Caco-2 (cell line): ENCODE results near the gene TMX4. TPM values are rescaled to one million over a fixed set of nuclear protein-coding genes. Genes with fewer than 3 reads are reported as not detected.
A peak's percentile ranks its signal among the peaks of the same experiment; 100 is the strongest.

Experiments used
- BruUV-seq: library from RNA; stranded (reverse); fragments of 400-500 nt; replicated peaks from 2 replicates; lab custom pipeline; 2021; lab: Mats Ljungman, UMichigan
- CTCF ChIA-PET: fragments of 300-600 bp; sonication (Branson Sonifier 250); formaldehyde crosslinking; loops from one replicate; lab custom pipeline; 2022; ENCODE audit warnings: antibody characterized with exemption; lab: Charles Lee
- POLR2A ChIA-PET: fragments of 300-600 bp; sonication (Branson Sonifier 250); formaldehyde crosslinking; loops from one replicate; lab custom pipeline; 2022; ENCODE audit warnings: antibody characterized with exemption; lab: Charles Lee
- DNase-seq, 2 experiments: peaks; one replicate each; pipeline versions ENCODE4 v3.0.0 to v3.0.0-alpha.2; 2020 to 2022
- H3K27me3 ChIP-seq: replicated peaks from 2 replicates; pipeline ENCODE4 v1.6.0; 2011; ENCODE audit warnings: low read length; ENCODE audit not compliant: control insufficient read depth, insufficient read depth
- H3K36me3 ChIP-seq: 2 replicates; pipeline ENCODE4 v1.5.1; 2011; ENCODE audit warnings: low read length; ENCODE audit not compliant: control insufficient read depth, insufficient read depth
- H3K4me1 ChIP-seq: fragments of 250-450 bp; sonication (Bioruptor Pico); 2 replicates; pipeline ENCODE4 v1.5.1; 2020; ENCODE audit warnings: mild to moderate bottlenecking
- H3K4me3 ChIP-seq: 2 replicates; pipeline ENCODE4 v1.5.1; 2011; ENCODE audit warnings: low read depth, mild to moderate bottlenecking, control low read depth, low read length
- H3K9me3 ChIP-seq: fragments of 250-450 bp; sonication (Bioruptor Pico); 2 replicates; pipeline ENCODE4 v1.5.1; 2020; ENCODE audit warnings: mild to moderate bottlenecking, moderate library complexity
- H3K27ac Mint-ChIP-seq: one replicate; pipeline ENCODE4 v1.8.0; 2022; ENCODE audit warnings: mixed read lengths; ENCODE audit not compliant: unreplicated experiment
- H3K27me3 Mint-ChIP-seq: one replicate; pipeline ENCODE4 v1.8.0; 2022; ENCODE audit warnings: mixed read lengths; ENCODE audit not compliant: insufficient read depth, unreplicated experiment
- H3K36me3 Mint-ChIP-seq: one replicate; pipeline ENCODE4 v1.8.0; 2022; ENCODE audit warnings: mild to moderate bottlenecking, mixed read lengths; ENCODE audit not compliant: insufficient read depth, unreplicated experiment
- H3K4me1 Mint-ChIP-seq: one replicate; pipeline ENCODE4 v1.8.0; 2022; ENCODE audit warnings: low read depth, mixed read lengths; ENCODE audit not compliant: unreplicated experiment
- H3K4me3 Mint-ChIP-seq: one replicate; pipeline ENCODE4 v1.8.0; 2022; ENCODE audit warnings: mild to moderate bottlenecking, moderate library complexity, mixed read lengths; ENCODE audit not compliant: unreplicated experiment
- H3K9me3 Mint-ChIP-seq: one replicate; pipeline ENCODE4 v1.8.0; 2022; ENCODE audit warnings: mixed read lengths; ENCODE audit not compliant: unreplicated experiment
- intact Hi-C: fragments of 100-400 bp; cut with micrococcal nuclease; formaldehyde crosslinking; loops from one replicate; pipeline ENCODE4 v1.10.0; 2022; ENCODE audit not compliant: unreplicated experiment
- total RNA-seq: library from RNA; stranded (reverse); gene quantifications from 2 replicates; pipeline ENCODE4 v1.2.3, GENCODE V29; 2022
- TF ChIP-seq, protein P1 (sequence below), 2 experiments: fragments of 200-600 bp in 1 of 2; IDR thresholded peaks; 1 replicate in 1 of 2; 2 replicates in 1 of 2; pipeline versions ENCODE4 v1.5.1 to v1.8.0; 2011 to 2022; ENCODE audit warnings: antibody characterized with exemption in 1 of 2, control low read depth in 1 of 2, inconsistent platforms in 1 of 2, low read depth in 1 of 2, low read length in 1 of 2, mild to moderate bottlenecking in 1 of 2, moderate library complexity in 1 of 2; ENCODE audit not compliant: insufficient read depth in 1 of 2, severe bottlenecking in 1 of 2, unreplicated experiment in 1 of 2

Gene TMX4
- total RNA-seq, 1 experiment from 2014 or later, result 17.0 TPM

GRCh38 chr20:8018958-8019245 is 659 bp downstream of the TMX4 start:
- intact Hi-C loops, result loop anchor here (1.0 kb wide), 2 partner anchors 9 to 54 kb away; no protein-coding TSS in a partner anchor
- peak overlapping the region; percentile 15 for H3K27ac Mint-ChIP-seq
- H3K9me3 ChIP-seq, result no peaks in the 10 kb centered on the region

GRCh38 chr20:8012724-8013123 is 6.8 kb downstream of the TMX4 start:
- Mint-ChIP-seq H3K4me3 (no peak overlapping the region), H3K9me3 (no peaks in the 10 kb centered on the region), H3K27me3 (no peaks in the 10 kb centered on the region), H3K4me1 (no peaks in the 10 kb centered on the region), H3K36me3 (no peaks in the 10 kb centered on the region), H3K27ac (no peak overlapping the region)
- no peak overlapping the region for H3K4me3 ChIP-seq
- no TSS peak for BruUV-seq
- H3K27me3 ChIP-seq, result no peaks in the 10 kb centered on the region
- TF ChIP-seq, protein P1, sequence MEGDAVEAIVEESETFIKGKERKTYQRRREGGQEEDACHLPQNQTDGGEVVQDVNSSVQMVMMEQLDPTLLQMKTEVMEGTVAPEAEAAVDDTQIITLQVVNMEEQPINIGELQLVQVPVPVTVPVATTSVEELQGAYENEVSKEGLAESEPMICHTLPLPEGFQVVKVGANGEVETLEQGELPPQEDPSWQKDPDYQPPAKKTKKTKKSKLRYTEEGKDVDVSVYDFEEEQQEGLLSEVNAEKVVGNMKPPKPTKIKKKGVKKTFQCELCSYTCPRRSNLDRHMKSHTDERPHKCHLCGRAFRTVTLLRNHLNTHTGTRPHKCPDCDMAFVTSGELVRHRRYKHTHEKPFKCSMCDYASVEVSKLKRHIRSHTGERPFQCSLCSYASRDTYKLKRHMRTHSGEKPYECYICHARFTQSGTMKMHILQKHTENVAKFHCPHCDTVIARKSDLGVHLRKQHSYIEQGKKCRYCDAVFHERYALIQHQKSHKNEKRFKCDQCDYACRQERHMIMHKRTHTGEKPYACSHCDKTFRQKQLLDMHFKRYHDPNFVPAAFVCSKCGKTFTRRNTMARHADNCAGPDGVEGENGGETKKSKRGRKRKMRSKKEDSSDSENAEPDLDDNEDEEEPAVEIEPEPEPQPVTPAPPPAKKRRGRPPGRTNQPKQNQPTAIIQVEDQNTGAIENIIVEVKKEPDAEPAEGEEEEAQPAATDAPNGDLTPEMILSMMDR (IDR thresholded peaks at IDR 0.05; ENCODE audit: insufficient read depth in 1 of 2, low read depth in 1 of 2, low read length in 1 of 2, severe bottlenecking in 1 of 2, unreplicated experiment in 1 of 2), result no peak
- H3K36me3 ChIP-seq, result no peaks in the 10 kb centered on the region
- ChIA-PET POLR2A (no interaction called here), CTCF (no interaction called here)
- DNase-seq, result no peak
- H3K4me1 ChIP-seq, result no peaks in the 10 kb centered on the region
- no peaks in the 10 kb centered on the region for H3K9me3 ChIP-seq
- intact Hi-C loops, result no loop called here

More at GRCh38 chr20:8018958-8019245, 659 bp downstream of the TMX4 start:
- H3K4me1 Mint-ChIP-seq, result no peaks in the 10 kb centered on the region
- no peaks in the 10 kb centered on the region for H3K27me3 Mint-ChIP-seq
- peak overlapping the region; percentile 93 for H3K4me3 ChIP-seq
- H3K4me1 ChIP-seq, result peaks cover 4% of the 10 kb centered on the region; the same call in 1 of the 2 replicates
- ChIA-PET POLR2A (no interaction called here), CTCF (no interaction called here)
- H3K27me3 ChIP-seq, result no peaks in the 10 kb centered on the region; the same call in 1 of the 2 replicates
- DNase-seq, result peak; percentile 72 to 85
- TF ChIP-seq, protein P1 (IDR thresholded peaks at IDR 0.05; ENCODE audit: insufficient read depth in 1 of 2, low read depth in 1 of 2, low read length in 1 of 2, severe bottlenecking in 1 of 2, unreplicated experiment in 1 of 2), result no peak
- H3K9me3 Mint-ChIP-seq, result no peaks in the 10 kb centered on the region
- no peaks in the 10 kb centered on the region for H3K36me3 Mint-ChIP-seq
- H3K4me3 Mint-ChIP-seq, result peak overlapping the region; percentile 77
- H3K36me3 ChIP-seq, result no peaks in the 10 kb centered on the region
- no TSS peak for BruUV-seq

DNA sequence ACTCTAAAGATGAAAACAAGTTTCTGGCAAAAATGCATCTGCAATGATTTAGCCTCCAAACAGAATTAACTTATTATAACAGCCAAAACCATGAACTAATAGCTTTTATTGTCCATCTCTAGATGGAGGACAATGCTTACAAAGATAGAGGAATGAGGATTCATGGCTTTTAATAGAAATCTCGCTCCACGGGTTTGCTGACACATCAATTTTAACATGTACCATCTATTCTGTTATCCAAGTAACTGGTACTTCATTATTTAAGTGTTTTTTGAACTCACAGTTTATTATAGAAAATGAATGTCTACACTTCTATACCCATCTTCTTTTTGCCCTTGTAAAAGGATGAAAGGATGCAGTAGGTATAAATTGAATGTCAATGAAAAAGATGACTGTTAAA is 10.8 kb downstream of the TMX4 start:
- no peaks in the 10 kb centered on the region for H3K4me1 ChIP-seq
- no peaks in the 10 kb centered on the region for H3K9me3 ChIP-seq
- H3K4me3 ChIP-seq, result no peak overlapping the region
- Mint-ChIP-seq H3K27me3 (no peaks in the 10 kb centered on the region), H3K4me3 (no peak overlapping the region), H3K27ac (no peak overlapping the region), H3K36me3 (no peaks in the 10 kb centered on the region), H3K4me1 (no peaks in the 10 kb centered on the region), H3K9me3 (no peaks in the 10 kb centered on the region)
- H3K27me3 ChIP-seq, result no peaks in the 10 kb centered on the region
- TF ChIP-seq, protein P1 (IDR thresholded peaks at IDR 0.05; ENCODE audit: insufficient read depth in 1 of 2, low read depth in 1 of 2, low read length in 1 of 2, severe bottlenecking in 1 of 2, unreplicated experiment in 1 of 2), result no peak
- CTCF ChIA-PET, result no interaction called here
- H3K36me3 ChIP-seq, result no peaks in the 10 kb centered on the region
- BruUV-seq, result no TSS peak
- intact Hi-C loops, result no loop called here
- no peak for DNase-seq
- POLR2A ChIA-PET, result no interaction called here
